GM12801 (cell line): ENCODE data around the gene PPP6R3.

Experiments used
- CTCF ChIP-seq: IDR thresholded peaks from one replicate; pipeline ENCODE4 v1.5.1; 2011; ENCODE audit warnings: control low read depth; ENCODE audit not compliant: insufficient read length; ENCODE audit errors: extremely low read depth

Gene PPP6R3

GRCh38 chr11:68658661-68659060, 198.1 kb downstream of the PPP6R3 start:
- no peak for TF ChIP-seq CTCF

- no peak for TF ChIP-seq CTCF
Observed at GRCh38 chr11:68659158-68659921, 198.8 kb downstream of the PPP6R3 start.

GRCh38 chr11:68660066-68660810, 199.7 kb downstream of the PPP6R3 start:
- no peak for TF ChIP-seq CTCF

GRCh38 chr11:68661014-68661413, 200.5 kb downstream of the PPP6R3 start:
- no peak for TF ChIP-seq CTCF

GRCh38 chr11:68661697-68662603, 201.4 kb downstream of the PPP6R3 start:
- no peak for TF ChIP-seq CTCF

GRCh38 chr11:68663482-68664010, 203.0 kb downstream of the PPP6R3 start:
- no peak for TF ChIP-seq CTCF

GRCh38 chr11:68664141-68664540, 203.6 kb downstream of the PPP6R3 start:
- TF ChIP-seq CTCF = no peak
